GM13977 (cell line): ENCODE data around the gene RASD1.

Source experiments
- DNase-seq: peaks from one replicate; pipeline ENCODE4 v3.0.0; 2012; ENCODE audit warnings: low spot score
- CTCF ChIP-seq: IDR thresholded peaks from 2 replicates; pipeline ENCODE4 v1.5.1; 2012; ENCODE audit warnings: mild to moderate bottlenecking, control low read depth; ENCODE audit not compliant: insufficient read depth; ENCODE audit errors: extremely low read depth, missing control alignments
- in situ Hi-C: fragments of 300-500 bp; cut with MboI; formaldehyde crosslinking; loops from one replicate; pipeline ENCODE4 v1.12.0; 2022; ENCODE audit warnings: low sequenced_read_pairs, low pct_unique_long_range_greater_than_20kb, mixed read lengths, inconsistent platforms; ENCODE audit not compliant: unreplicated experiment

Gene RASD1

GRCh38 chr17:17502741-17503565 lies 6.8 kb upstream of the RASD1 start:
- no peak for DNase-seq
- TF ChIP-seq CTCF: no peak
- in situ Hi-C loops: loop anchor here (10.0 kb wide), 1 partner anchor 132 kb away; no protein-coding TSS in a partner anchor

GRCh38 chr17:17500999-17501605 lies 4.9 kb upstream of the RASD1 start:
- no peak for TF ChIP-seq CTCF
- DNase-seq: no peak
- in situ Hi-C loops: loop anchor here (10.0 kb wide), 1 partner anchor 134 kb away; no protein-coding TSS in a partner anchor

- TF ChIP-seq CTCF: no peak
- DNase-seq: no peak
- in situ Hi-C loops: loop anchor here (10.0 kb wide), 1 partner anchor 135 kb away; no protein-coding TSS in a partner anchor
Measured at GRCh38 chr17:17499402-17500145, 3.4 kb upstream of the RASD1 start.

GRCh38 chr17:17498606-17499301 lies 2.6 kb upstream of the RASD1 start:
- no peak for TF ChIP-seq CTCF
- in situ Hi-C loops: no loop called here
- DNase-seq: no peak

- DNase-seq: no peak
- in situ Hi-C loops: no loop called here
- no peak for TF ChIP-seq CTCF
Measured at GRCh38 chr17:17497845-17498520, 1.8 kb upstream of the RASD1 start.
